GM12878 (cell line): ENCODE data around the gene LGI4. TPM values are rescaled to one million over a fixed set of nuclear protein-coding genes. Genes with fewer than 3 reads are reported as not detected.

Experiments used
- BHLHE40 ChIP-seq, 2 experiments: fragments of 450-650 bp in 1 of 2; IDR thresholded peaks; 2 replicates each; pipeline ENCODE4 v1.6.1; 2011 to 2017; ENCODE audit warnings: low read depth in 2 of 2, borderline replicate concordance in 1 of 2, improper control_type of control experiment in 1 of 2, low read length in 1 of 2, mild to moderate bottlenecking in 1 of 2
- E2F8 ChIP-seq: fragments of 450-650 bp; IDR thresholded peaks from 2 replicates; pipeline ENCODE4 v1.6.1; 2018; ENCODE audit warnings: mild to moderate bottlenecking, low read depth, moderate library complexity; ENCODE audit not compliant: partially characterized antibody
- ELK1 ChIP-seq: IDR thresholded peaks from 2 replicates; pipeline ENCODE4 v1.6.1; 2012; ENCODE audit warnings: low read depth, low read length, improper control_type of control experiment
- FOS ChIP-seq: IDR thresholded peaks from 3 replicates; pipeline ENCODE4 v1.6.1; 2011; ENCODE audit warnings: borderline replicate concordance; ENCODE audit not compliant: insufficient read length; ENCODE audit errors: extremely low read depth
- NFYB ChIP-seq: IDR thresholded peaks from 2 replicates; pipeline ENCODE4 v1.6.1; 2011; ENCODE audit warnings: low read depth, mild to moderate bottlenecking, low read length, improper control_type of control experiment, moderate library complexity; ENCODE audit not compliant: insufficient read depth
- POLR2AphosphoS2 ChIP-seq: IDR thresholded peaks from 2 replicates; pipeline ENCODE4 v1.6.1; 2011; ENCODE audit warnings: low read depth, mild to moderate bottlenecking, low read length, improper control_type of control experiment, moderate library complexity
- RUNX3 ChIP-seq: IDR thresholded peaks from 2 replicates; pipeline ENCODE4 v1.6.1; 2012; ENCODE audit warnings: low read length, inconsistent platforms
- SKIL ChIP-seq: fragments of 450-650 bp; IDR thresholded peaks from 2 replicates; pipeline ENCODE4 v1.6.1; 2017; ENCODE audit warnings: mild to moderate bottlenecking, low read depth, inconsistent platforms; ENCODE audit not compliant: poor library complexity, severe bottlenecking
- TARDBP ChIP-seq: IDR thresholded peaks from 2 replicates; pipeline ENCODE4 v1.6.1; 2016; ENCODE audit warnings: borderline replicate concordance
- TCF12 ChIP-seq: IDR thresholded peaks from 2 replicates; pipeline ENCODE4 v1.6.1; 2011; ENCODE audit warnings: low read depth, mild to moderate bottlenecking, low read length
- polyA plus RNA-seq, 11 experiments: library from polyadenylated mRNA; depleted of rRNA in 4 of 11; unstranded in 6 of 11; stranded (reverse) in 5 of 11; fragments of >200 nt; fragmentation: Nextera tagmentation in 4 of 11; fragmentation: Illumina TruSeq in 1 of 11; extraction: Ambion mirVana in 4 of 11; extraction: Trizol in 1 of 11; gene quantifications; 1 replicate in 1 of 11; 2 replicates in 10 of 11; pipeline versions ENCODE4 v1.2.1 to v1.2.3, GENCODE V29; 2011 to 2016; ENCODE audit warnings: inconsistent platforms in 2 of 11, missing spikeins in 2 of 11, low read depth in 1 of 11
- total RNA-seq, 4 experiments: library from RNA; depleted of rRNA in 3 of 4; stranded (reverse); fragments of >200 nt in 3 of 4; fragmentation: Illumina TruSeq in 1 of 4; extraction: Trizol in 1 of 4; gene quantifications; 2 replicates each; pipeline versions ENCODE4 v1.2.1 to v1.2.3, GENCODE V29; 2013 to 2021

The LGI4 gene
- total and polyA plus RNA-seq, 10 of the 15 experiments (the other 5 are each of a cell fraction or from before 2014, with no cell fraction given): 0.11 TPM; not detected in 9

DNA sequence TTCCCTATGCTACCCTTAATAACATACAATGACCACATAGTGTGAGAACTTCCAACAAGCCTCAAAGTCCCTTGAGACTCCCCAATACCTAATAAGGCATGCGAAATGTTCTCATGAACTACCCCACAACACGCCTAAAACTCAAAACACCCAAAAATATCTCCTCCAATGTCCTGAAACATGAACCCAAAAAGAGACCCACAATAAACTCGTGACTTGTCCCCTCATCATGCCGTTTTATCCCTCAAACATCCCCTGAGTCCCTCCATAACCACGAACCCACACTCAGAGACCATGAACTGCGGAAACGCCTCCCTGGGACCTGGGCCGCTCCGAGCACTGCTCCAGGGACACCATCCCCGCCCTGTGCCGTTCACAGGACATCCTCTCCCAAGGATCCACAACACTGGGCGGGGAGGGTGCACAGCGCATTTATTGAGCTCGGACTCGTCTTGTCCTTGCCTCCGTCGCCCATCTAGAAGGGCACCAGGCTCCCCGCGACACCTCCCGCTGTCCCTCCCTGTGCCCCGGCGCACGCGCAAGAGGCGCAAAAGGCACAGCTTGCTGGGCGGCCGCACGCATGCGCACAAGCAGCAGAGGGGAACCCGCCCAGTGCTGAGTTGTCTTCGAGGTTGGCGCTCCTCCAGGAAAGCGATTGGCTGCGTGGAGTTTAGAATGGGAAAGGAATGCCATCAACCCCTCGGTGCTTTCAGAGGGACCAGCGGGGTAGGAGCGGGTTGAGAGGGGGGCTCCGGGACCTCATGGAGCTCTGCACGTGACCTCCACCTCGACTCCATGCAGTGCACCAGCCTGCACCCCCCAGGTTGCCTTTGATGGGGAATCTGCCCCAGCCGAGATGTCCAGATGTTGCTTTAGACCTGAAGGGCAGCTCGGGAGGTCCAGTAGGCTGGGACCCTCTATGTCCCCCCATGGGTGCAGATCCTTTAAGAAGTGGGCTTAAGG, 10.5 kb downstream of the LGI4 start (continued):
- TF ChIP-seq E2F8: no peak
- no peak for TF ChIP-seq TARDBP
- peak; percentile 57; the same call in 1 of the 2 replicates for TF ChIP-seq POLR2AphosphoS2
- TF ChIP-seq NFYB: no peak
- peak in 1 of 2 experiments; percentile 37; a peak in 1 of 4 replicates for TF ChIP-seq BHLHE40 (IDR thresholded peaks at IDR 0.05; ENCODE audit: borderline replicate concordance in 1 of 2, low read depth in 2 of 2, low read length in 1 of 2)
- peak; percentile 46; the same call in 1 of the 2 replicates for TF ChIP-seq TCF12
- no peak for TF ChIP-seq ELK1
- no peak for TF ChIP-seq FOS
- TF ChIP-seq RUNX3: peak; percentile 52
- no peak for TF ChIP-seq SKIL
